Activated naive CD4-positive, alpha-beta T cell treated with anti-CD3 and anti-CD28 coated beads, Interleukin-2, amount 10 ng/mL, durations not matched to agents 7 days and 5 days (primary cell): Measurements from ENCODE around the gene OR10V1.
"Not testable (repeated sequence)": the region's sequence is repeated elsewhere in the genome, so short reads cannot be mapped to it uniquely, and the experiment has no call there.

ENCODE experiments used
- CTCF ChIA-PET: fragments of 350-600 bp; sonication (Branson Sonifier 250); formaldehyde crosslinking; loops from one replicate; lab custom pipeline; 2021; ENCODE audit warnings: antibody characterized with exemption; lab: Charles Lee
- DNase-seq: peaks from one replicate; pipeline ENCODE4 v3.0.0-alpha.2; 2020
- H3K27ac Mint-ChIP-seq: one replicate; pipeline ENCODE4 v1.8.0; 2021; ENCODE audit warnings: mild to moderate bottlenecking, moderate library complexity, mixed read lengths
- H3K27me3 Mint-ChIP-seq: one replicate; pipeline ENCODE4 v1.8.0; 2021; ENCODE audit warnings: mild to moderate bottlenecking, mixed read lengths
- H3K36me3 Mint-ChIP-seq: one replicate; pipeline ENCODE4 v1.8.0; 2021; ENCODE audit warnings: mixed read lengths
- H3K4me1 Mint-ChIP-seq: one replicate; pipeline ENCODE4 v1.8.0; 2021; ENCODE audit warnings: mixed read lengths
- H3K4me3 Mint-ChIP-seq: one replicate; pipeline ENCODE4 v1.8.0; 2021; ENCODE audit warnings: mild to moderate bottlenecking, moderate library complexity, mixed read lengths
- H3K9me3 Mint-ChIP-seq: one replicate; pipeline ENCODE4 v1.8.0; 2021; ENCODE audit warnings: mixed read lengths

Gene OR10V1

GRCh38 chr11:59700157-59700556 lies 13.5 kb downstream of the OR10V1 start:
- H3K27ac Mint-ChIP-seq, CTCF ChIA-PET: not testable (repeated sequence)

GRCh38 chr11:59698506-59698905 lies 15.1 kb downstream of the OR10V1 start:
- H3K36me3 Mint-ChIP-seq = no peaks in the 10 kb centered on the region
- no peak overlapping the region for H3K27ac Mint-ChIP-seq
- no peaks in the 10 kb centered on the region for H3K4me1 Mint-ChIP-seq
- no peak for DNase-seq
- H3K4me3 Mint-ChIP-seq = no peak overlapping the region
- CTCF ChIA-PET = no interaction called here
- no peaks in the 10 kb centered on the region for H3K9me3 Mint-ChIP-seq
- peaks cover 5% of the 10 kb centered on the region for H3K27me3 Mint-ChIP-seq

More at GRCh38 chr11:59700157-59700556, 13.5 kb downstream of the OR10V1 start:
- not testable (repeated sequence) for H3K9me3 Mint-ChIP-seq, DNase-seq, H3K36me3 Mint-ChIP-seq, H3K4me1 Mint-ChIP-seq, H3K4me3 Mint-ChIP-seq, H3K27me3 Mint-ChIP-seq

GRCh38 chr11:59692915-59693314 lies 20.7 kb downstream of the OR10V1 start:
- H3K27ac Mint-ChIP-seq = no peak overlapping the region
- H3K9me3 Mint-ChIP-seq = peaks cover 9% of the 10 kb centered on the region
- no peak for DNase-seq
- CTCF ChIA-PET = no interaction called here
- H3K36me3 Mint-ChIP-seq = no peaks in the 10 kb centered on the region
- H3K4me1 Mint-ChIP-seq = no peaks in the 10 kb centered on the region
- no peak overlapping the region for H3K4me3 Mint-ChIP-seq
- peaks cover 19% of the 10 kb centered on the region for H3K27me3 Mint-ChIP-seq

- Mint-ChIP-seq H3K27me3 (peaks cover 19% of the 10 kb centered on the region), H3K27ac (no peak overlapping the region), H3K36me3 (no peaks in the 10 kb centered on the region), H3K4me3 (no peak overlapping the region), H3K4me1 (no peaks in the 10 kb centered on the region), H3K9me3 (peaks cover 9% of the 10 kb centered on the region)
- CTCF ChIA-PET = no interaction called here
- no peak for DNase-seq
Measured at GRCh38 chr11:59691156-59691555, 22.5 kb downstream of the OR10V1 start.

- Mint-ChIP-seq H3K4me3 (no peak overlapping the region), H3K36me3 (no peaks in the 10 kb centered on the region), H3K27me3 (peaks cover 19% of the 10 kb centered on the region), H3K9me3 (peaks cover 9% of the 10 kb centered on the region), H3K27ac (no peak overlapping the region), H3K4me1 (no peaks in the 10 kb centered on the region)
- CTCF ChIA-PET = no interaction called here
- no peak for DNase-seq
Measured at GRCh38 chr11:59689015-59689414, 24.6 kb downstream of the OR10V1 start.

GRCh38 chr11:59681260-59681725 lies 32.4 kb downstream of the OR10V1 start:
- H3K27me3 Mint-ChIP-seq = peaks cover 30% of the 10 kb centered on the region
- not testable (repeated sequence) for H3K4me1 Mint-ChIP-seq, H3K36me3 Mint-ChIP-seq, DNase-seq, H3K9me3 Mint-ChIP-seq, H3K27ac Mint-ChIP-seq, H3K4me3 Mint-ChIP-seq
- CTCF ChIA-PET = interaction anchor here (1.0 kb wide), 1 partner anchor 88 kb away, joined by 3 read pairs; no protein-coding TSS in a partner anchor

- Mint-ChIP-seq H3K27ac (no peak overlapping the region), H3K36me3 (no peaks in the 10 kb centered on the region), H3K4me3 (no peak overlapping the region), H3K9me3 (no peaks in the 10 kb centered on the region), H3K27me3 (peaks cover 28% of the 10 kb centered on the region), H3K4me1 (no peaks in the 10 kb centered on the region)
- peak; percentile 77 for DNase-seq
- CTCF ChIA-PET = interaction anchor here (0.9 to 1.1 kb wide), 4 partner anchors 10 to 144 kb away, joined by 3 to 5 read pairs (median 4); no protein-coding TSS in a partner anchor
Measured at GRCh38 chr11:59680287-59681154, 33.1 kb downstream of the OR10V1 start.

- Mint-ChIP-seq H3K36me3 (no peaks in the 10 kb centered on the region), H3K4me3 (no peak overlapping the region), H3K9me3 (no peaks in the 10 kb centered on the region), H3K4me1 (no peaks in the 10 kb centered on the region), H3K27ac (no peak overlapping the region), H3K27me3 (peaks cover 26% of the 10 kb centered on the region)
- CTCF ChIA-PET = interaction anchor here (0.7 to 1.1 kb wide), 3 partner anchors 9 to 121 kb away, joined by 3 to 4 read pairs (median 3); no protein-coding TSS in a partner anchor
- DNase-seq = no peak
Measured at GRCh38 chr11:59679347-59679746, 34.3 kb downstream of the OR10V1 start.

GRCh38 chr11:59678813-59679165 lies 34.9 kb downstream of the OR10V1 start:
- Mint-ChIP-seq H3K4me1 (no peaks in the 10 kb centered on the region), H3K27ac (no peak overlapping the region), H3K27me3 (peaks cover 26% of the 10 kb centered on the region), H3K36me3 (no peaks in the 10 kb centered on the region), H3K4me3 (no peak overlapping the region), H3K9me3 (no peaks in the 10 kb centered on the region)
- no peak for DNase-seq
- CTCF ChIA-PET = interaction anchor here (0.7 kb wide), 1 partner anchor 122 kb away, joined by 3 read pairs; no protein-coding TSS in a partner anchor

- H3K4me3 Mint-ChIP-seq = no peak overlapping the region
- H3K27ac Mint-ChIP-seq = no peak overlapping the region
- H3K9me3 Mint-ChIP-seq = no peaks in the 10 kb centered on the region
- H3K36me3 Mint-ChIP-seq = no peaks in the 10 kb centered on the region
- no peaks in the 10 kb centered on the region for H3K4me1 Mint-ChIP-seq
- peaks cover 21% of the 10 kb centered on the region for H3K27me3 Mint-ChIP-seq
- CTCF ChIA-PET = no interaction called here
- no peak for DNase-seq
Measured at GRCh38 chr11:59678118-59678812, 35.4 kb downstream of the OR10V1 start.

- Mint-ChIP-seq H3K27ac (no peak overlapping the region), H3K4me1 (no peaks in the 10 kb centered on the region), H3K9me3 (no peaks in the 10 kb centered on the region), H3K4me3 (no peak overlapping the region), H3K27me3 (peaks cover 15% of the 10 kb centered on the region), H3K36me3 (no peaks in the 10 kb centered on the region)
- CTCF ChIA-PET = interaction anchor here (0.6 to 1.7 kb wide), 3 partner anchors 44 to 589 kb away, joined by 3 to 4 read pairs (median 3); no protein-coding TSS in a partner anchor
- DNase-seq = no peak
Measured at GRCh38 chr11:59676205-59676604, 37.4 kb downstream of the OR10V1 start.

- peaks cover 5% of the 10 kb centered on the region for H3K27me3 Mint-ChIP-seq
Measured at GRCh38 chr11:59674291-59674690, 39.4 kb downstream of the OR10V1 start.

GRCh38 chr11:59673291-59673690 lies 40.4 kb downstream of the OR10V1 start:
- Mint-ChIP-seq H3K27me3 (no peaks in the 10 kb centered on the region), H3K36me3 (no peaks in the 10 kb centered on the region), H3K4me3 (no peak overlapping the region), H3K27ac (no peak overlapping the region), H3K9me3 (no peaks in the 10 kb centered on the region), H3K4me1 (peaks cover 12% of the 10 kb centered on the region)
- CTCF ChIA-PET = interaction anchor here (1.2 to 1.4 kb wide), 2 partner anchors 124 to 246 kb away, joined by 3 to 4 read pairs; no protein-coding TSS in a partner anchor
- DNase-seq = no peak

More at GRCh38 chr11:59674291-59674690, 39.4 kb downstream of the OR10V1 start:
- CTCF ChIA-PET = interaction anchor here (1.2 to 1.4 kb wide), 2 partner anchors 125 to 245 kb away, joined by 3 to 4 read pairs; no protein-coding TSS in a partner anchor
- no peaks in the 10 kb centered on the region for H3K9me3 Mint-ChIP-seq
- no peak for DNase-seq
- peaks cover 10% of the 10 kb centered on the region for H3K4me1 Mint-ChIP-seq
- H3K36me3 Mint-ChIP-seq = no peaks in the 10 kb centered on the region
- H3K27ac Mint-ChIP-seq = no peak overlapping the region
- no peak overlapping the region for H3K4me3 Mint-ChIP-seq

- DNase-seq = no peak
- peaks cover 29% of the 10 kb centered on the region for H3K4me1 Mint-ChIP-seq
- CTCF ChIA-PET = no interaction called here
- no peak overlapping the region for H3K4me3 Mint-ChIP-seq
- H3K27me3 Mint-ChIP-seq = no peaks in the 10 kb centered on the region
- no peak overlapping the region for H3K27ac Mint-ChIP-seq
- no peaks in the 10 kb centered on the region for H3K9me3 Mint-ChIP-seq
- H3K36me3 Mint-ChIP-seq = peaks cover 9% of the 10 kb centered on the region
Measured at GRCh38 chr11:59671471-59671870, 42.2 kb downstream of the OR10V1 start.
